HepG2 (cell line): ENCODE data around the gene SOX8. TPM values are rescaled to one million over a fixed set of nuclear protein-coding genes. Genes with fewer than 3 reads are reported as not detected.

ENCODE experiments used
- ATAC-seq: fragments of 200-7000 bp; cut with Tn5 transposase; 3 replicates; pipeline ENCODE4 v1.9.1; 2020; ENCODE audit warnings: mild to moderate bottlenecking, moderate library complexity
- BruUV-seq: library from RNA; stranded (reverse); fragments of 400-500 nt; replicated peaks from 2 replicates; lab custom pipeline; 2021; lab: Mats Ljungman, UMichigan
- CTCF ChIA-PET: fragments of 300-600 bp; formaldehyde crosslinking; extraction: SDS; loops from one replicate; lab custom pipeline; 2021; ENCODE audit warnings: low total read pairs, inconsistent platforms, low intra/inter-chr PET ratio; lab: Yijun Ruan, JAX
- POLR2A ChIA-PET: fragments of 350-600 bp; sonication (Branson Sonifier 250); formaldehyde crosslinking; loops from one replicate; lab custom pipeline; 2020; ENCODE audit warnings: antibody characterized with exemption, inconsistent platforms; lab: Yijun Ruan, JAX
- DNase-seq: peaks from one replicate; pipeline ENCODE4 v3.0.0-alpha.2; 2015; ENCODE audit warnings: low spot score
- FAIRE-seq: peaks from 3 replicates; lab custom pipeline; 2011; peaks lifted over from hg19 to GRCh38; lab: Jason Lieb, UNC
- H2AFZ ChIP-seq: one replicate; pipeline ENCODE4 v1.6.1; 2011; ENCODE audit warnings: low read length, inconsistent platforms
- H3K27ac ChIP-seq: fragments of 300-600 bp; 3 replicates; pipeline ENCODE4 v1.8.0; 2011; ENCODE audit warnings: mixed run types, mild to moderate bottlenecking, mixed read lengths, low read length, inconsistent platforms; ENCODE audit not compliant: insufficient read depth; ENCODE audit errors: extremely low read length
- H3K27me3 ChIP-seq, 2 experiments: fragments of 200-600 bp in 1 of 2; 2 replicates in 1 of 2; 3 replicates in 1 of 2; pipeline versions ENCODE4 v1.6.0 to v1.8.0; 2011; ENCODE audit warnings: low read length in 2 of 2, mild to moderate bottlenecking in 2 of 2, moderate library complexity in 2 of 2, inconsistent platforms in 1 of 2; ENCODE audit not compliant: insufficient read depth in 2 of 2, control insufficient read depth in 1 of 2
- H3K36me3 ChIP-seq, 2 experiments: fragments of 200-600 bp in 1 of 2; replicated peaks in 1 of 2; 2 replicates in 1 of 2; 3 replicates in 1 of 2; pipeline versions ENCODE4 v1.5.1 to v1.8.0; 2011; ENCODE audit warnings: low read length in 2 of 2, inconsistent platforms in 1 of 2; ENCODE audit not compliant: insufficient read depth in 2 of 2, control insufficient read depth in 1 of 2
- H3K4me1 ChIP-seq: 2 replicates; pipeline ENCODE4 v1.5.1; 2012; ENCODE audit warnings: low read length, inconsistent platforms; ENCODE audit not compliant: insufficient read depth
- H3K4me2 ChIP-seq: 2 replicates; pipeline ENCODE4 v1.6.0; 2011; ENCODE audit warnings: low read depth, low read length, inconsistent platforms
- H3K4me3 ChIP-seq, 3 experiments: fragments of 200-600 bp in 1 of 3; sonication (generic), shearing (Covaris generic) in 1 of 3; replicated peaks in 1 of 3; 2 replicates each; pipeline ENCODE4 v1.5.1; 2011 to 2016; ENCODE audit warnings: low read length in 3 of 3, inconsistent platforms in 2 of 3, low read depth in 2 of 3, mild to moderate bottlenecking in 2 of 3, control low read depth in 1 of 3, mixed read lengths in 1 of 3; ENCODE audit not compliant: insufficient read depth in 1 of 3
- H3K79me2 ChIP-seq: one replicate; pipeline ENCODE4 v1.6.1; 2011; ENCODE audit warnings: low read length, inconsistent platforms; ENCODE audit not compliant: insufficient read depth
- H3K9ac ChIP-seq: 2 replicates; pipeline ENCODE4 v1.6.0; 2011; ENCODE audit warnings: mild to moderate bottlenecking, low read depth, low read length, inconsistent platforms; ENCODE audit not compliant: insufficient read depth
- H3K9me3 ChIP-seq: 2 replicates; pipeline ENCODE4 v1.5.1; 2012; ENCODE audit warnings: mild to moderate bottlenecking, low read length
- H4K20me1 ChIP-seq: 2 replicates; pipeline ENCODE4 v1.6.0; 2011; ENCODE audit warnings: inconsistent platforms, mild to moderate bottlenecking, low read length, moderate library complexity; ENCODE audit not compliant: insufficient read depth
- DR1 ChIP-seq: sonication (generic); formaldehyde crosslinking; IDR thresholded peaks from 2 replicates; pipeline ENCODE4 v1.8.0; 2021; ENCODE audit warnings: mild to moderate bottlenecking, missing genetic modification reagents, inconsistent platforms
- KDM3A ChIP-seq: IDR thresholded peaks from 2 replicates; pipeline ENCODE4 v1.6.1; 2018; ENCODE audit warnings: low read depth, missing compliant biosample characterization
- NR2F2 ChIP-seq: IDR thresholded peaks from 2 replicates; pipeline ENCODE4 v1.6.1; 2012; ENCODE audit warnings: low read depth, inconsistent platforms, borderline replicate concordance
- PCBP2 ChIP-seq: fragments of 200-400 bp; formaldehyde crosslinking; optimal IDR thresholded peaks from 2 replicates; pipeline ENCODE3; 2018; ENCODE audit warnings: low read length, low read depth; ENCODE audit not compliant: poor library complexity, severe bottlenecking
- RBM22 ChIP-seq: fragments of 200-400 bp; formaldehyde crosslinking; optimal IDR thresholded peaks from 2 replicates; pipeline ENCODE3; 2017; ENCODE audit warnings: mild to moderate bottlenecking, low read length, moderate library complexity
- REL ChIP-seq: sonication (generic); formaldehyde crosslinking; conservative IDR thresholded peaks from 2 replicates; pipeline ENCODE4 v1.8.0; 2022; ENCODE audit warnings: mild to moderate bottlenecking, missing genetic modification reagents, moderate library complexity
- SIN3B ChIP-seq: fragments of 150-350 bp; IDR thresholded peaks from 2 replicates; pipeline ENCODE4 v1.6.1; 2014; ENCODE audit warnings: low read length
- SNAPC2 ChIP-seq: sonication (generic); formaldehyde crosslinking; IDR thresholded peaks from 2 replicates; pipeline ENCODE4 v1.8.1; 2022; ENCODE audit warnings: mild to moderate bottlenecking, missing genetic modification reagents
- ZBTB37 ChIP-seq: sonication (generic); formaldehyde crosslinking; IDR thresholded peaks from 2 replicates; pipeline ENCODE4 v1.4.0; 2020; ENCODE audit warnings: mild to moderate bottlenecking, missing genetic modification reagents
- ZFY ChIP-seq: sonication (generic); formaldehyde crosslinking; IDR thresholded peaks from 2 replicates; pipeline ENCODE4 v1.4.0; 2020; ENCODE audit warnings: missing genetic modification reagents
- ZNF275 ChIP-seq: sonication (generic); formaldehyde crosslinking; IDR thresholded peaks from 2 replicates; pipeline ENCODE4 v1.8.0; 2022; ENCODE audit warnings: missing genetic modification reagents, mild to moderate bottlenecking, inconsistent platforms, borderline replicate concordance
- ZNF432 ChIP-seq: sonication (generic); formaldehyde crosslinking; IDR thresholded peaks from 2 replicates; pipeline ENCODE4 v1.5.0; 2020; ENCODE audit warnings: missing genetic modification reagents, mild to moderate bottlenecking, borderline replicate concordance
- ZNF468 ChIP-seq: sonication (generic); formaldehyde crosslinking; IDR thresholded peaks from 2 replicates; pipeline ENCODE4 v1.8.0; 2022; ENCODE audit warnings: mild to moderate bottlenecking, moderate library complexity, missing genetic modification reagents
- WGBS: methylation state at CpG from one replicate; pipeline ENCODE4 v1.1.6; 2017; ENCODE audit warnings: low lambda C conversion rate; 5-methylcytosine and 5-hydroxymethylcytosine counted together
- in situ Hi-C: cut with HindIII; loops from 2 replicates; pipeline ENCODE4 v1.10.0; 2017; ENCODE audit warnings: low pct_unique_long_range_greater_than_20kb; ENCODE audit not compliant: extremely low pct_ligation_motif_present
- intact Hi-C: fragments of 100-400 bp; cut with micrococcal nuclease; formaldehyde crosslinking; loops from one replicate; pipeline ENCODE4 v1.10.0; 2022; ENCODE audit not compliant: unreplicated experiment
- polyA plus RNA-seq, 8 experiments: library from polyadenylated mRNA; depleted of rRNA in 3 of 8; stranded (reverse) in 7 of 8; unstranded in 1 of 8; fragments of >200 nt; fragmentation: Illumina TruSeq in 4 of 8; extraction: Trizol in 4 of 8; gene quantifications; 2 replicates each; pipeline versions ENCODE4 v1.2.1 to v1.2.3, GENCODE V29; 2011 to 2016; ENCODE audit warnings: low read depth in 4 of 8, missing spikeins in 1 of 8, mixed read lengths in 1 of 8; ENCODE audit not compliant: insufficient read depth in 1 of 8
- total RNA-seq, 5 experiments: library from RNA; depleted of rRNA; stranded (reverse); fragments of >200 nt; fragmentation: Illumina TruSeq; extraction: Trizol; gene quantifications; 2 replicates each; pipeline ENCODE4 v1.2.3, GENCODE V29; 2016; ENCODE audit warnings: low read depth in 1 of 5
- TF ChIP-seq, protein P1 (sequence below): fragments of 450-650 bp; IDR thresholded peaks from 2 replicates; pipeline ENCODE4 v1.6.1; 2017
- TF ChIP-seq, protein P2 (sequence below): sonication (generic); formaldehyde crosslinking; IDR thresholded peaks from 2 replicates; pipeline ENCODE4 v1.5.0; 2020; ENCODE audit warnings: missing genetic modification reagents
- TF ChIP-seq, protein P3 (sequence below): sonication (generic); formaldehyde crosslinking; IDR thresholded peaks from 2 replicates; pipeline ENCODE4 v1.9.0; 2021; ENCODE audit warnings: missing genetic modification reagents, mild to moderate bottlenecking, borderline replicate concordance
- TF ChIP-seq, protein P4 (sequence below): sonication (generic); formaldehyde crosslinking; conservative IDR thresholded peaks from 2 replicates; pipeline ENCODE4 v1.8.0; 2022; ENCODE audit warnings: mild to moderate bottlenecking, moderate library complexity, missing genetic modification reagents

Gene SOX8
- total and polyA plus RNA-seq, 2 of the 13 experiments (the other 11 are each of a cell fraction or from before 2014, with no cell fraction given), result 0.20 to 0.28 TPM

DNA sequence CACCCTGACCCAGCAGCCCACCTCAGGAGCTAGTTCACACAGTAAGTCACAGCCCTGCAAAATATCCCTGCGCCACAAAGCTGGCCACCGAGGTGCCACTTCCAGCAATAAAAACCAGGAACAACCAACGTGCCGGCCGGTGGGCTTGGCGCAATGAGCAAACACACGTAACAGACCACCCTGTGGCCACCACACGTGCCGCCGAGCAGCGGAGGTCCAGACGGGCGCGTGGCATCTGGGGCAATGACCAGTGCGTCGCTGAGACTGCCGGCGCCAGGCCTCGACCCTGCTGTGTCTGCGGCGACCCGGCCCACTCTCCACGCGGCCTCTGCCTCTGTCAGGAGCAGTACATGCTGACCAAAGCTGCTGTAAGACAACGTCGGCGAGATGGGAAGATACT is 42.3 kb upstream of the SOX8 start:
- no peaks in the 10 kb centered on the region for H3K27me3 ChIP-seq
- H3K4me2 ChIP-seq, result no peak overlapping the region
- H3K9me3 ChIP-seq, result peaks cover 6% of the 10 kb centered on the region
- ATAC-seq, result no peak
- no peak for FAIRE-seq
- in situ Hi-C loops (no loop called here), intact Hi-C loops (no loop called here)
- no TSS peak for BruUV-seq
- POLR2A ChIA-PET, result no interaction called here
- H4K20me1 ChIP-seq, result no peaks in the 10 kb centered on the region
- CTCF ChIA-PET, result no interaction called here
- H3K4me1 ChIP-seq, result no peaks in the 10 kb centered on the region
- H3K79me2 ChIP-seq, result no peaks in the 10 kb centered on the region
- no peak overlapping the region for H2AFZ ChIP-seq
- H3K9ac ChIP-seq, result no peak overlapping the region
- WGBS, result 93% methylated on average over 27 of the region's 27 CpGs
- DNase-seq, result no peak
- no peaks in the 10 kb centered on the region for H3K36me3 ChIP-seq
- no peak overlapping the region for H3K27ac ChIP-seq
- no peak overlapping the region for H3K4me3 ChIP-seq
- TF ChIP-seq SNAPC2 (no peak), ZNF275 (no peak), ZNF432 (CRISPR knock-in tag) (no peak), RBM22 (no peak), KDM3A (CRISPR knock-in tag) (no peak), SIN3B (no peak), NR2F2 (no peak), ZFY (CRISPR knock-in tag) (no peak), REL (no peak), ZNF468 (no peak), DR1 (CRISPR knock-in tag) (no peak), ZBTB37 (CRISPR knock-in tag) (no peak), PCBP2 (no peak)
- TF ChIP-seq, protein P1, sequence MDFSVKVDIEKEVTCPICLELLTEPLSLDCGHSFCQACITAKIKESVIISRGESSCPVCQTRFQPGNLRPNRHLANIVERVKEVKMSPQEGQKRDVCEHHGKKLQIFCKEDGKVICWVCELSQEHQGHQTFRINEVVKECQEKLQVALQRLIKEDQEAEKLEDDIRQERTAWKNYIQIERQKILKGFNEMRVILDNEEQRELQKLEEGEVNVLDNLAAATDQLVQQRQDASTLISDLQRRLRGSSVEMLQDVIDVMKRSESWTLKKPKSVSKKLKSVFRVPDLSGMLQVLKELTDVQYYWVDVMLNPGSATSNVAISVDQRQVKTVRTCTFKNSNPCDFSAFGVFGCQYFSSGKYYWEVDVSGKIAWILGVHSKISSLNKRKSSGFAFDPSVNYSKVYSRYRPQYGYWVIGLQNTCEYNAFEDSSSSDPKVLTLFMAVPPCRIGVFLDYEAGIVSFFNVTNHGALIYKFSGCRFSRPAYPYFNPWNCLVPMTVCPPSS, result no peak
- TF ChIP-seq, protein P2, sequence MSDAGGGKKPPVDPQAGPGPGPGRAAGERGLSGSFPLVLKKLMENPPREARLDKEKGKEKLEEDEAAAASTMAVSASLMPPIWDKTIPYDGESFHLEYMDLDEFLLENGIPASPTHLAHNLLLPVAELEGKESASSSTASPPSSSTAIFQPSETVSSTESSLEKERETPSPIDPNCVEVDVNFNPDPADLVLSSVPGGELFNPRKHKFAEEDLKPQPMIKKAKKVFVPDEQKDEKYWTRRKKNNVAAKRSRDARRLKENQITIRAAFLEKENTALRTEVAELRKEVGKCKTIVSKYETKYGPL (CRISPR knock-in tag), result no peak
- TF ChIP-seq, protein P3, sequence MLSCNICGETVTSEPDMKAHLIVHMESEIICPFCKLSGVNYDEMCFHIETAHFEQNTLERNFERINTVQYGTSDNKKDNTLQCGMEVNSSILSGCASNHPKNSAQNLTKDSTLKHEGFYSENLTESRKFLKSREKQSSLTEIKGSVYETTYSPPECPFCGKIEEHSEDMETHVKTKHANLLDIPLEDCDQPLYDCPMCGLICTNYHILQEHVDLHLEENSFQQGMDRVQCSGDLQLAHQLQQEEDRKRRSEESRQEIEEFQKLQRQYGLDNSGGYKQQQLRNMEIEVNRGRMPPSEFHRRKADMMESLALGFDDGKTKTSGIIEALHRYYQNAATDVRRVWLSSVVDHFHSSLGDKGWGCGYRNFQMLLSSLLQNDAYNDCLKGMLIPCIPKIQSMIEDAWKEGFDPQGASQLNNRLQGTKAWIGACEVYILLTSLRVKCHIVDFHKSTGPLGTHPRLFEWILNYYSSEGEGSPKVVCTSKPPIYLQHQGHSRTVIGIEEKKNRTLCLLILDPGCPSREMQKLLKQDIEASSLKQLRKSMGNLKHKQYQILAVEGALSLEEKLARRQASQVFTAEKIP (CRISPR knock-in tag), result no peak
- TF ChIP-seq, protein P4, sequence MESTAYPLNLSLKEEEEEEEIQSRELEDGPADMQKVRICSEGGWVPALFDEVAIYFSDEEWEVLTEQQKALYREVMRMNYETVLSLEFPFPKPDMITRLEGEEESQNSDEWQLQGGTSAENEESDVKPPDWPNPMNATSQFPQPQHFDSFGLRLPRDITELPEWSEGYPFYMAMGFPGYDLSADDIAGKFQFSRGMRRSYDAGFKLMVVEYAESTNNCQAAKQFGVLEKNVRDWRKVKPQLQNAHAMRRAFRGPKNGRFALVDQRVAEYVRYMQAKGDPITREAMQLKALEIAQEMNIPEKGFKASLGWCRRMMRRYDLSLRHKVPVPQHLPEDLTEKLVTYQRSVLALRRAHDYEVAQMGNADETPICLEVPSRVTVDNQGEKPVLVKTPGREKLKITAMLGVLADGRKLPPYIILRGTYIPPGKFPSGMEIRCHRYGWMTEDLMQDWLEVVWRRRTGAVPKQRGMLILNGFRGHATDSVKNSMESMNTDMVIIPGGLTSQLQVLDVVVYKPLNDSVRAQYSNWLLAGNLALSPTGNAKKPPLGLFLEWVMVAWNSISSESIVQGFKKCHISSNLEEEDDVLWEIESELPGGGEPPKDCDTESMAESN (CRISPR knock-in tag), result no peak
